Measurements from ENCODE around the gene MYOCOS.

DNA sequence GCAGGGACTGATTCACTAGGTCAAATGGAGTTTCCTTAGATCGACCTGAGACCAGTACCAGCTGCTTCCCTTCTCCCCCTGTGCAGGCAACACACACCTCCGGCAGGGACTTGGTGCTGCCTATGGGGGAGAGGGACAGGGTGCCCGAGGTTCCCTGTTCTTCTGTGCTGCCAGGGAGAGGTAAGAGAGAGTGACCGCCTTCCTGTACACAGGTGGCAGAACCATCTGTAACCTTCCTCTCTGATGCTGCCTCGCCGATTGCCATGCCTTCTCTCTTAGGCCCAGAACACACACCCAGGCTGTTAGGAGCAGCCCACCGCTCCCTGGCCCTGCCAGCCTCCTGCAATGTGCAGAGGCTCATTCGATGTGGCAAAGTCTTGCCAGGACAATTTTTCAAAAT, 21.1 kb downstream of the MYOCOS start:
- TF ChIP-seq CTCF (conservative IDR thresholded peaks at IDR 0.05; ENCODE audit: low read depth, low read length) (no peak), EZH2 (IDR thresholded peaks at IDR 0.05; ENCODE audit: low read length, unreplicated experiment) (no peak), EZH2phosphoT487 (IDR thresholded peaks at IDR 0.05; ENCODE audit: borderline replicate concordance, low read length) (no peak)
